ENCODE measurements around the gene GRWD1. TPM values are rescaled to one million over a fixed set of nuclear protein-coding genes. Genes with fewer than 3 reads are reported as not detected.

The GRWD1 gene
- total and polyA plus RNA-seq, 4 donors: 8.9 to 38.1 (median 21.9) TPM

DNA sequence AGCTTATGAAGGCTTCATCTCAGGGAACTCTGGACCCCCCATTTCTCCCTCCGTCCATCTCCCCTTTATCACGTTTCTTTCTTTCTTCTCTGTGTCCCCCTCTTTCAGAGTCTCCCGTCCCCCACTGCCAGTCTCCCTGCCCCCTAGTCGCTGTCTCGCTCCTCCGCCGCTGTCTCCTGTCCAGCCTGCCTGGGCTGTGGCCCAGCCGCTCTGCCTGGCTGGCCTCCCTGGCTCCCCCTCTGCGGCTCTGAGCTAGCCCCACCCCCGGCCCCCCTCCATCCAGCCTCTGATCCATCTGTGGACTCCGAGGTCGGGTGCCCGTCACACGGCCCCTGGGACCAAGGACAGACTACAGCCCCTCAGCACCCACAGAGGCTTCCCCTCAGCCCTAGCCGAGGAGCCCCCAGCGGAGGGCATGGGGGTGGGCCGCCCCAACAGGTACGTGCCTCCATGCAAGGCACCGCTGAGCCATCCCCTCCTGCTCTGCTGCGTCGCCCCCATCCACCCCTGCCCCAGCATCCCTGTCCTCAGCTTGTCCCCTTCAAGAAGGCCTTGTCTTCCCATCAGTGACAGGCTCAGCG is 8.5 kb downstream of the GRWD1 start:
- no peak overlapping the region for H3K27ac ChIP-seq (ENCODE audit: low read depth in 1 of 2, low read length in 1 of 2)
- ATAC-seq (ENCODE audit: insufficient read depth, low FRiP score): no peak
- peaks cover 16 to 59% (median 24%) of the 10 kb centered on the region in 4 donors for H3K36me3 ChIP-seq (ENCODE audit: control insufficient read depth in 4 of 4, insufficient read depth in 4 of 4, low read length in 4 of 4)
- H3K4me3 ChIP-seq: no peak overlapping the region
- DNase-seq: no peak
- no peaks in the 10 kb centered on the region for H3K9me3 ChIP-seq (ENCODE audit: control insufficient read depth in 4 of 4, insufficient read depth in 3 of 4, low read length in 3 of 4)
- WGBS, 2 donors: 94 to 97% methylated on average over 22 of the region's 22 CpGs
- no peak overlapping the region for H3K9ac ChIP-seq (ENCODE audit: insufficient read depth in 1 of 2, low read length in 2 of 2)
- no peaks in the 10 kb centered on the region for H3K4me1 ChIP-seq (ENCODE audit: control insufficient read depth in 5 of 5, insufficient read depth in 5 of 5, low read length in 5 of 5)
- no peaks in the 10 kb centered on the region for H3K27me3 ChIP-seq (ENCODE audit: control insufficient read depth in 3 of 3, insufficient read depth in 3 of 3, low read length in 2 of 3)
- TF ChIP-seq, protein P1, sequence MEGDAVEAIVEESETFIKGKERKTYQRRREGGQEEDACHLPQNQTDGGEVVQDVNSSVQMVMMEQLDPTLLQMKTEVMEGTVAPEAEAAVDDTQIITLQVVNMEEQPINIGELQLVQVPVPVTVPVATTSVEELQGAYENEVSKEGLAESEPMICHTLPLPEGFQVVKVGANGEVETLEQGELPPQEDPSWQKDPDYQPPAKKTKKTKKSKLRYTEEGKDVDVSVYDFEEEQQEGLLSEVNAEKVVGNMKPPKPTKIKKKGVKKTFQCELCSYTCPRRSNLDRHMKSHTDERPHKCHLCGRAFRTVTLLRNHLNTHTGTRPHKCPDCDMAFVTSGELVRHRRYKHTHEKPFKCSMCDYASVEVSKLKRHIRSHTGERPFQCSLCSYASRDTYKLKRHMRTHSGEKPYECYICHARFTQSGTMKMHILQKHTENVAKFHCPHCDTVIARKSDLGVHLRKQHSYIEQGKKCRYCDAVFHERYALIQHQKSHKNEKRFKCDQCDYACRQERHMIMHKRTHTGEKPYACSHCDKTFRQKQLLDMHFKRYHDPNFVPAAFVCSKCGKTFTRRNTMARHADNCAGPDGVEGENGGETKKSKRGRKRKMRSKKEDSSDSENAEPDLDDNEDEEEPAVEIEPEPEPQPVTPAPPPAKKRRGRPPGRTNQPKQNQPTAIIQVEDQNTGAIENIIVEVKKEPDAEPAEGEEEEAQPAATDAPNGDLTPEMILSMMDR (IDR thresholded peaks at IDR 0.05; ENCODE audit: control extremely low read depth, extremely low read depth): no peak

DNA sequence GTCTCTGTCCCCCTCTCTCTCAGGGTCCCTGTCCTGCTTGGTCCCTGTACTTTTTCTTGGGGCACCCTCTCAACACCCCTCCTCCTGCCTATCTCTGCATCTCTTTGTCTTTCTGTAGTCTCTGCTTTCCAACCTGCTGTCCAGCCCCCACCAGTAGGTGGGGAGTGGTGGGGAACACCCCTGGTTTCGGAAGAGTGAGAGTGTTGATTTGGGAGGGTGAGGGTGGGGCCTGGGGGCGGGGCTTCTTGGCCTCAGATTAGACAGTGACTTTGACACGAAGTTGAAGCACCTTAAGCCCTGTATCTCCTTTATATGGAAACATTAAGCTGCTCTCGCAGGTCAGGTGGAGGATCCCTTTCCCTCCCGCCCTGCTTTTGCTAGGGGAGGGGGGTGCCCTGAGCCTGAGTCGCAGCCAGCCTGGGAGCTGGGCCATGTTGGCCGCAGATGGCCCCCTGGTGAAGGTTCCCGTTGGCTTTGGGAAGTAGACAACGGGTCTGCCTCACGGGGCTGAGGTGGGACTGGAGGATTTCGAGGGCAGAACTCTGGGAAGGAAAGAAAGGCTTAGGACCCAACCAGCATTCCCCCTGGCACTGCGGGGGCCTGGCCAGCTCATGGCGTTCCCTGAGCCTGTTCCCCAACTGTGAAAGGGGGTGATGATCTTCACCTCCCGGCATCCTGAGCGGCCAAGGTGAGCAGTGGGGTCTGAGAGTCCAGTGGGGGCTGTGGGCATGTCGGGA is 9.6 kb downstream of the GRWD1 start, which contains the start of gene KCNJ14:
Gene KCNJ14, plus strand, starts transcription at position 404 of the 737 bp plus-strand sequence. CDS start 6,151 bp downstream, outside the sequence.
- H3K9me3 ChIP-seq (ENCODE audit: control insufficient read depth in 4 of 4, insufficient read depth in 3 of 4, low read length in 3 of 4): no peaks in the 10 kb centered on the region
- DNase-seq: no peak
- no peaks in the 10 kb centered on the region for H3K27me3 ChIP-seq (ENCODE audit: control insufficient read depth in 3 of 3, insufficient read depth in 3 of 3, low read length in 2 of 3)
- no peak within 1 kb of the TSS for H3K9ac ChIP-seq (ENCODE audit: insufficient read depth in 1 of 2, low read length in 2 of 2)
- 87 to 91% methylated on average over 16 of the region's 16 CpGs for WGBS, 2 donors
- H3K4me3 ChIP-seq: no peak within 1 kb of the TSS
- no peak for ATAC-seq (ENCODE audit: insufficient read depth, low FRiP score)
- H3K4me1 ChIP-seq (ENCODE audit: control insufficient read depth in 5 of 5, insufficient read depth in 5 of 5, low read length in 5 of 5): no peaks in the 10 kb centered on the region
- no peak within 1 kb of the TSS for H3K27ac ChIP-seq (ENCODE audit: low read depth in 1 of 2, low read length in 1 of 2)
- TF ChIP-seq, protein P1 (IDR thresholded peaks at IDR 0.05; ENCODE audit: control extremely low read depth, extremely low read depth): no peak
- H3K36me3 ChIP-seq (ENCODE audit: control insufficient read depth in 4 of 4, insufficient read depth in 4 of 4, low read length in 4 of 4): peaks cover 13 to 51% (median 21%) of the 10 kb centered on the region in 4 donors

DNA sequence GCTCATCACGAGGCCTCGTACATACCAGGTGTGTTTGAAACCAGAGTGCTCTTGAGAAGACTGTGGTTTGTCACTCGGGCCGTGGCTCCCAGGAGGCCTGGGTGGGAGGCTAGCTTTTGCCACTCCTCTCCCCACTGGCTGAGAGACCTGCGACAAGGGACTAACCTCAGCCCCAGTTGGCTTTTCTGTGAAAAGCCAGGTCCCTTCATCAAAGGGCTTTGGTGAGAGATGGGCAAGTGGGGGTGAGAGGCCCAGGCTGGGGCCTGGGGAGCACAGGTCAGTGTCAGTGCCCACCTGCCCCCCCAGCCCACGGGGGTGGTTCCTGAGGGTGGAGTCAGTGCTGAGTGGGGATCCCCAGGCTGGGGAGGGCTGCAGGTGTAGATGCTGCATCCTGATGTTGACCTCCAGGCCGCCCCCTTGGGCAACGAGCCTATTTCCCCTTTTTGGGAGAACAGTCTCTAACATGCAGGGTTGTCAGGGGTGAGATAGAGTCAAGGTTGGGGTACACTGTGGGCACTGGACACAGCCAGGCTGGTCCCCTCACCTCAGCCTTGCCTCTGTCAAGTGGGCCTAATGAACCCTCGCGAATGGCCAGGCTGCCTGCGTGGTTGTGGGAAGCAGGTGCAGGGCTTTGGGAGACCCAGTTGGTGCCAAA is 10.3 kb downstream of the GRWD1 start:
- H3K4me1 ChIP-seq (ENCODE audit: control insufficient read depth in 5 of 5, insufficient read depth in 5 of 5, low read length in 5 of 5): no peaks in the 10 kb centered on the region
- no peak overlapping the region for H3K4me3 ChIP-seq
- TF ChIP-seq, protein P1 (IDR thresholded peaks at IDR 0.05; ENCODE audit: control extremely low read depth, extremely low read depth): no peak
- peaks cover 7 to 44% (median 16%) of the 10 kb centered on the region in 4 donors for H3K36me3 ChIP-seq (ENCODE audit: control insufficient read depth in 4 of 4, insufficient read depth in 4 of 4, low read length in 4 of 4)
- DNase-seq (no peak), ATAC-seq (ENCODE audit: insufficient read depth, low FRiP score) (no peak)
- no peak overlapping the region for H3K9ac ChIP-seq (ENCODE audit: insufficient read depth in 1 of 2, low read length in 2 of 2)
- 82 to 88% methylated on average over 11 of the region's 11 CpGs for WGBS, 2 donors
- H3K9me3 ChIP-seq (ENCODE audit: control insufficient read depth in 4 of 4, insufficient read depth in 3 of 4, low read length in 3 of 4): no peaks in the 10 kb centered on the region
- H3K27me3 ChIP-seq (ENCODE audit: control insufficient read depth in 3 of 3, insufficient read depth in 3 of 3, low read length in 2 of 3): no peaks in the 10 kb centered on the region
- no peak overlapping the region for H3K27ac ChIP-seq (ENCODE audit: low read depth in 1 of 2, low read length in 1 of 2)

All from lung (tissue), 12 donors.